Fibroblast of villous mesenchyme (primary cell): ENCODE data around the gene ADGRA1. TPM values are rescaled to one million over a fixed set of nuclear protein-coding genes. Genes with fewer than 3 reads are reported as not detected.

ENCODE experiments used
- DNase-seq: peaks from one replicate; pipeline ENCODE4 v3.0.0-alpha.2; 2010; ENCODE audit warnings: low read depth
- H3K4me3 ChIP-seq: 2 replicates; pipeline ENCODE4 v1.5.1; 2011; ENCODE audit warnings: low read depth, mild to moderate bottlenecking, low read length
- total RNA-seq: library from RNA; depleted of rRNA; stranded (reverse); fragments of >200 nt; gene quantifications from 2 replicates; pipeline ENCODE4 v1.2.3, GENCODE V29; 2012
- TF ChIP-seq, protein P1 (sequence below): IDR thresholded peaks from 2 replicates; pipeline ENCODE4 v1.5.1; 2012; ENCODE audit warnings: low read depth, mild to moderate bottlenecking, low read length; ENCODE audit not compliant: insufficient read depth

ADGRA1 gene
- total RNA-seq, 1 donor = not detected

DNA sequence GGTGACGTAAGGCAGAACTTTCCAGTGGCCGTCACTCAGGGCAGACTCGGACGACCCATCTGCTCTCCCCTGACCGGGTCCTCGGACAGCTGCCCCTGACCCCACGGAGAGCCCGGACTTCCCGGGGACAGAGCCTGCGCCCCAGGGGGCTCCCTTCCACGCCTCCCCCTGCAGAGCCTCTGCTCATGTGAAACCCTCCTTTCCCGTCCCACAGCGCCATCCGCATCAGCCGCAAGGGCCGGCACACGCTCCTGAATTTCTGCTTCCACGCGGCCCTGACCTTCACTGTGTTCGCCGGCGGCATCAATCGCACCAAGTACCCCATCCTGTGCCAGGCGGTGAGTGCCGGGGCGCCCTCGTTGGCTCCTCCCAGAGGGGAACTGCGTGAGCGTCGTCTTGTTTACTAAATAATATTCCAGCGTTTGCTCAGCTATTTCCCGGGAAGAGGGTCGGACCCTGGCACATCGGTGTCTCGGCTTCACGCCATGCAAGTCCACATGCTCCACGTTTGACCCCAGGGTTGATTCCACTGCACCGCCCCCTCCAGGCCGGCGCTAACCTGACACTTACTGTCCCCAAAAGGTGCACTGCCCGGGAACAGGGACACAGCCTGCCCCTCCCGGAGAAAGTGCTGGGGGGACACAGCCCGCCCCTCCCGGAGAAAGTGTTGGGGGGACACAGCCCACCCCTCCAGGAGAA is 10.9 kb downstream of the ADGRA1 start:
- TF ChIP-seq, protein P1, sequence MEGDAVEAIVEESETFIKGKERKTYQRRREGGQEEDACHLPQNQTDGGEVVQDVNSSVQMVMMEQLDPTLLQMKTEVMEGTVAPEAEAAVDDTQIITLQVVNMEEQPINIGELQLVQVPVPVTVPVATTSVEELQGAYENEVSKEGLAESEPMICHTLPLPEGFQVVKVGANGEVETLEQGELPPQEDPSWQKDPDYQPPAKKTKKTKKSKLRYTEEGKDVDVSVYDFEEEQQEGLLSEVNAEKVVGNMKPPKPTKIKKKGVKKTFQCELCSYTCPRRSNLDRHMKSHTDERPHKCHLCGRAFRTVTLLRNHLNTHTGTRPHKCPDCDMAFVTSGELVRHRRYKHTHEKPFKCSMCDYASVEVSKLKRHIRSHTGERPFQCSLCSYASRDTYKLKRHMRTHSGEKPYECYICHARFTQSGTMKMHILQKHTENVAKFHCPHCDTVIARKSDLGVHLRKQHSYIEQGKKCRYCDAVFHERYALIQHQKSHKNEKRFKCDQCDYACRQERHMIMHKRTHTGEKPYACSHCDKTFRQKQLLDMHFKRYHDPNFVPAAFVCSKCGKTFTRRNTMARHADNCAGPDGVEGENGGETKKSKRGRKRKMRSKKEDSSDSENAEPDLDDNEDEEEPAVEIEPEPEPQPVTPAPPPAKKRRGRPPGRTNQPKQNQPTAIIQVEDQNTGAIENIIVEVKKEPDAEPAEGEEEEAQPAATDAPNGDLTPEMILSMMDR = no peak
- H3K4me3 ChIP-seq = no peak overlapping the region
- DNase-seq = no peak

- TF ChIP-seq, protein P1 = no peak
- no peak for DNase-seq
- no peak overlapping the region for H3K4me3 ChIP-seq
These were observed 11.8 kb downstream of the ADGRA1 start for GRCh38 chr10:133099571-133099970.

- no peak overlapping the region for H3K4me3 ChIP-seq
- no peak for DNase-seq
- TF ChIP-seq, protein P1 = no peak
These were observed 12.5 kb downstream of the ADGRA1 start for GRCh38 chr10:133100186-133100585.

DNA sequence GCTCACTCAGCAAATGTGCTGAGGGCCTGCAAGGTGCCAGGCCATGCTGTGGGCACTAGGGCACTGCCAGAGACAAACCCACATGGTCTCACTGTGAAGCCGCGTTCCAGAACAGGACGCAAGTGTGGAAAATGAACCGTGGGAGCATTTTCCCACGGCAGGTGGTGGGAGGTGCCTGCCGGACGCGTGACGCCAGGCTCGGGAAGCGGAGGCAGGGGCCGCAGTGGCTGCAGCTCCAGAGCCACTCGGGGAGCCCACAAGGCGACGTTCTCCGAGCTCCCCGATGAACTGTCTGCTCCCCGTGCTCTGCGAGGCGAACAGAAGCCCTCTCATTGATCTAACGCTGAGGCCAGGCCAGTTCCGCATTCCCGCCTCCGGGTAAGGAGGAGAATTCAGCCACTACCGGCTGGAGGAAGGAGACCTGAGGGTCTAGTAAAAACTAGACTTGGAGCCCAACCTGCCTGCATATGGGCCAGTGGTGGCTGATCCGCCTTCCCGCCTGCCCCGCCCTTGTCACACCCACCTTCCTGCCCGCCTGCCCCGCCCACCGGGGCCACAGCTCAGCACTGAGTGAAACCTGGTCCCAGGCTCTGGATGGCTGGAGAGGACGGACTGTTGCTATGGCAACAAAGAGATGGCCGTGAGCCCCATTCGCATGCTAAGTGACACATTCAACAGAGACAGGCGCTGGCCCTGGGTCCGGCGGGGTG is 13.1 kb downstream of the ADGRA1 start:
- TF ChIP-seq, protein P1 = no peak

DNA sequence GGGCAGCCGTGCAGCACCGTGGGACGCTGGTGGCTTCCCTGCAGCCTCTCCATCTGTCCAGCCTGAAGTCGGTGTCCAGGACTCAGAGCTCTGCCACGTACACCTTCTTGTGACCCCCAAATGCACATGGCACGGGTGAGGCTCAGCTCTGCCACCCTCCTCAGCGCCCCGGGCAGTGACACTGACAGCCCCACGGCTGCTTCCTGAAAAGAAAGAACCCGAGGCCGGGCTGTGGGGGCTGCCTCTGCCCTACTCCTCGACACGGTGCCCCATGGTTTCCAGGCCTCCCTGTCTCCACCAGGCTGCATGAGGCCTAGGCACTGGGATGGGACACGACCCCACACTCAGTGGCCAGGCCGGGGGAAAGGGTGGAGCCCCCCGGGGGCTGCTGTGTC is 13.7 kb downstream of the ADGRA1 start:
- H3K4me3 ChIP-seq = no peak overlapping the region
- DNase-seq = no peak
- TF ChIP-seq, protein P1 = no peak

More for the DNA sequence above, 13.1 kb downstream of the ADGRA1 start:
- H3K4me3 ChIP-seq = no peak overlapping the region
- DNase-seq = no peak

DNA sequence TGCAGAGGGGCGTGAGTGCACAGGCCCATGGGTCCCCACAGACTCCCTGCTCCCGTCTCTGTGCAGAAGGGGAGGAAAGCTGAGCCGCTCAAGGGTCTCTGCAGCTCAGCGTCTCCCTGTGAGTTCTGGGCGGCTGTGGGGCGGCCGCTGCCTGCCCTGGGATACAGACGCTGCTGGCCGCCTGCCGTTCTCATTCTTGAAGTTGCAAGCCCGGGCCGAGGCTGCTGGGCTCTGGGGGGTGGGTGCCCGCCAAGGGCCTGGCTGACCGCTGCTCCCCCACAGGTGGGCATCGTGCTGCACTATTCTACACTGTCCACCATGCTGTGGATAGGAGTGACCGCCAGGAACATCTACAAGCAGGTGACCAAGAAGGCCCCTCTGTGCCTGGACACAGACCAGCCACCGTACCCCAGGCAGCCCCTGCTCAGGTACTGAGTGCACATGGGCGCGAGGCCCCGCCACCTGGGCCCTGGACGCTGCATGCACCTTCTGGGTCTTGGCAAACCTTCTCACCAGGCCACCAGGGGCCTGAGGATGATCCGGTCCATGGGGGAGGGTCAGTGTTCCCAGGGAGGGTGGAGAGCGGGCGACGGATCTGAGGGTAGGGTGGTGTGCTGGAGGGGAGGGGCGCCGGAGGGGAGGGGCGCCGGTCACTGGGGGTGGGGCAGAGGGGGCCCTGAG is 14.8 kb downstream of the ADGRA1 start:
- H3K4me3 ChIP-seq = no peak overlapping the region
- TF ChIP-seq, protein P1 = no peak
- DNase-seq = no peak
